Measurements from ENCODE around the gene SPAG8. TPM values are rescaled to one million over a fixed set of nuclear protein-coding genes. Genes with fewer than 3 reads are reported as not detected.

Gene SPAG8
- total RNA-seq, 1 experiment from 2014 or later = 0.50 TPM

DNA sequence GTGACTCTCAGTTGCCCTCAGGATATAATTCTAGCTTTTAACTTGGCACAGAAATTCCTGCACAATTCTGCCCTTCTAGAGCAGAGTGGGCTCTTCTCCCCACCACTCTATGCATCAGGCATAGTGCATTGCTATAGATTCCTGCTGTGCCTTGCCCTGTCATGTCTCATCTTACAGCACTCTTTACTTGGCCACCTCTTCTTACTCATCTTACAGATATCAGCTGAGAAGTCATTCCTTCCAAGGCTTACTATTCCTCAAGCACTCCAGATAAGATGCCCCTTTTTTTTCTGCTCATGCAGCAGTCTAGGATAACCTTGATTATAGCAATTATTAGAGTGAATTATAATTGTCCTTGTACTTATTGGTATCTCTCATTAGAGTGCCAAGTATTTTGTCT lies 10.9 kb upstream of the SPAG8 start:
- H3K36me3 Mint-ChIP-seq (ENCODE audit: insufficient read depth in 1 of 3, low read depth in 3 of 3) = no peaks in the 10 kb centered on the region

More for the DNA sequence above, 10.9 kb upstream of the SPAG8 start:
- no peak overlapping the region for H2BK5ac ChIP-seq (ENCODE audit: insufficient read length, low read length)
- no peak overlapping the region for H3K27ac Mint-ChIP-seq
- no peak overlapping the region for H2BK12ac ChIP-seq (ENCODE audit: insufficient read length, low read depth, low read length)
- no peak overlapping the region for H2BK20ac ChIP-seq (ENCODE audit: low read depth, low read length, poor library complexity, severe bottlenecking)
- no peaks in the 10 kb centered on the region; a peak in 1 of 5 replicates for H3K9me3 Mint-ChIP-seq
- no peaks in the 10 kb centered on the region for H4K20me1 ChIP-seq (ENCODE audit: control insufficient read depth, insufficient read depth, insufficient read length)
- H3K79me2 ChIP-seq (ENCODE audit: insufficient read depth, low read length) = no peaks in the 10 kb centered on the region
- no peak overlapping the region for H3K56ac ChIP-seq (ENCODE audit: insufficient read length, low read depth, low read length)
- H4K8ac ChIP-seq (replicated peaks; ENCODE audit: insufficient read length, low read depth, low read length) = no peak overlapping the region
- H3K79me1 ChIP-seq (ENCODE audit: insufficient read depth, low read depth, low read length, poor library complexity, severe bottlenecking) = no peaks in the 10 kb centered on the region
- DNase-seq = no peak
- H3K18ac ChIP-seq (ENCODE audit: insufficient read length, low read depth, low read length) = no peak overlapping the region
- H3K27me3 ChIP-seq (ENCODE audit: insufficient read depth, low read length) = no peaks in the 10 kb centered on the region
- H2BK15ac ChIP-seq (ENCODE audit: low read depth, low read length) = no peak overlapping the region
- TF ChIP-seq, protein P1, sequence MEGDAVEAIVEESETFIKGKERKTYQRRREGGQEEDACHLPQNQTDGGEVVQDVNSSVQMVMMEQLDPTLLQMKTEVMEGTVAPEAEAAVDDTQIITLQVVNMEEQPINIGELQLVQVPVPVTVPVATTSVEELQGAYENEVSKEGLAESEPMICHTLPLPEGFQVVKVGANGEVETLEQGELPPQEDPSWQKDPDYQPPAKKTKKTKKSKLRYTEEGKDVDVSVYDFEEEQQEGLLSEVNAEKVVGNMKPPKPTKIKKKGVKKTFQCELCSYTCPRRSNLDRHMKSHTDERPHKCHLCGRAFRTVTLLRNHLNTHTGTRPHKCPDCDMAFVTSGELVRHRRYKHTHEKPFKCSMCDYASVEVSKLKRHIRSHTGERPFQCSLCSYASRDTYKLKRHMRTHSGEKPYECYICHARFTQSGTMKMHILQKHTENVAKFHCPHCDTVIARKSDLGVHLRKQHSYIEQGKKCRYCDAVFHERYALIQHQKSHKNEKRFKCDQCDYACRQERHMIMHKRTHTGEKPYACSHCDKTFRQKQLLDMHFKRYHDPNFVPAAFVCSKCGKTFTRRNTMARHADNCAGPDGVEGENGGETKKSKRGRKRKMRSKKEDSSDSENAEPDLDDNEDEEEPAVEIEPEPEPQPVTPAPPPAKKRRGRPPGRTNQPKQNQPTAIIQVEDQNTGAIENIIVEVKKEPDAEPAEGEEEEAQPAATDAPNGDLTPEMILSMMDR (conservative IDR thresholded peaks at IDR 0.05) = no peak
- no peak overlapping the region for H3K4me2 ChIP-seq (ENCODE audit: insufficient read depth, insufficient read length, low read length)
- H3K14ac ChIP-seq (ENCODE audit: insufficient read depth, low read length) = no peak overlapping the region
- H3K4me1 ChIP-seq (ENCODE audit: insufficient read depth, low read length) = peaks cover 3% of the 10 kb centered on the region; the same call in 1 of the 2 replicates
- no peak overlapping the region for H2AFZ ChIP-seq (ENCODE audit: low read length)
- H3T11ph ChIP-seq (ENCODE audit: low read length) = no peak overlapping the region
- H3K4me1 Mint-ChIP-seq = peaks cover 22 to 31% of the 10 kb centered on the region in 2 experiments
- H3K23me2 ChIP-seq (ENCODE audit: insufficient read length, low read depth, low read length, poor library complexity, severe bottlenecking) = no peaks in the 10 kb centered on the region
- no peak overlapping the region for H3K9ac ChIP-seq (ENCODE audit: extremely low read depth, insufficient read length, low read length)
- no peak overlapping the region for H2AK5ac ChIP-seq (ENCODE audit: insufficient read length, low read length)
- H3K4ac ChIP-seq (ENCODE audit: low read depth, low read length) = no peak overlapping the region
- no peak overlapping the region for H4K5ac ChIP-seq (ENCODE audit: insufficient read length, low read depth, low read length)
- no peaks in the 10 kb centered on the region for H3K9me3 ChIP-seq (ENCODE audit: control insufficient read depth, low read depth, low read length)
- peaks cover under 1% of the 10 kb centered on the region for H3K27me3 Mint-ChIP-seq (ENCODE audit: low read depth)
- H3K27ac ChIP-seq (ENCODE audit: insufficient read length, low read depth, low read length) = no peak overlapping the region
- no peak overlapping the region; a peak in 1 of 5 replicates for H3K4me3 Mint-ChIP-seq
- H4K91ac ChIP-seq (ENCODE audit: insufficient read length, low read depth, low read length) = no peak overlapping the region
- H3K23ac ChIP-seq (ENCODE audit: insufficient read length, low read depth, low read length) = no peak overlapping the region
- H2BK120ac ChIP-seq (ENCODE audit: low read depth, low read length, poor library complexity, severe bottlenecking) = no peak overlapping the region

Measured in H9 (cell line).